ENCODE data around the gene PRAMEF27.
"Not testable (repeated sequence)": the region's sequence is repeated elsewhere in the genome, so short reads cannot be mapped to it uniquely, and the experiment has no call there.

Gene PRAMEF27

DNA sequence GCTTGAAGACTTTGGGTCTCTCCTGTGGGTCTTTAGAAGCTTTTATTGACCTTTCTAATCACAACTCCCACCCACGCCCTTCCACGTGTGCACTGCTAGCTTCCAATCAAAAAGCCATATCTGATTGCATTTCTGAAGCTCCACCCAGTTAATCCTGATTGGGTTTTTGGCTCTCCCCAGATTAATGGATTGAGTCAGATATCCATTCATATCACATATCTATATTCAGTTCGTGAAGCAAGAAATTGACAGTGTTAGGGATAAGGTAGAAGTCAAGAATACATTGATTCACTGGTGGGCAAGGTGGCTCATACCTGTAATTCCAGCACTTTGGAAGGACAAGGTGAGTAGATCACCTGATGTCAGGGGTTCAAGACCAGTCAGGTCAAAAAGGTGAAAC is at the start of gene PRAMEF27:
PRAMEF27 (minus strand) TSS at position 101 of the 400 bp plus-strand sequence. CDS start 2,916 bp downstream, outside the sequence.
- not testable (repeated sequence) for H3K4me3 ChIP-seq (ENCODE audit: low read depth, low read length); DNase-seq (ENCODE audit: low read depth)

DNA sequence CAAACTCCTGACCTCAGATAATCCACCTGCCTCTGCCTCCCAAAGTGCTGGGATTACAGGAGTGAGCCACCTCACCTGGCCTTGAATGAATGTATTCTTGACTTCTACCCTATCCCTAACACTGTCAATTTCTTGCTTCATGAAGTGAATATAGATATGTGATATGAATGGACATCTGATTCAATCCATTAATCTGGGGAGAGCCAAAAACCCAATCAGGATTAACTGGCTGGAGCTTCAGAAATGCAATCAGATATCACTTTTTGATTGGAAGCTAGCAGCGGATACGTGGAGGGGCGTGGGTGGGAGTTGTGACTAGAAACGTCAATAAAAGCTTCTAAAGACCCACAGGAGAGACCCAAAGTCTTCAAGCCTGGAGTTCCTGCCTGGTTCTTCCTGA is 14.1 kb upstream of the PRAMEF27 start, which contains the start of gene PRAMEF25:
PRAMEF25 (plus strand) TSS at position 301 of the 400 bp plus-strand sequence. CDS start 2,920 bp downstream, outside the sequence.
- not testable (repeated sequence) for DNase-seq (ENCODE audit: low read depth)

DNA sequence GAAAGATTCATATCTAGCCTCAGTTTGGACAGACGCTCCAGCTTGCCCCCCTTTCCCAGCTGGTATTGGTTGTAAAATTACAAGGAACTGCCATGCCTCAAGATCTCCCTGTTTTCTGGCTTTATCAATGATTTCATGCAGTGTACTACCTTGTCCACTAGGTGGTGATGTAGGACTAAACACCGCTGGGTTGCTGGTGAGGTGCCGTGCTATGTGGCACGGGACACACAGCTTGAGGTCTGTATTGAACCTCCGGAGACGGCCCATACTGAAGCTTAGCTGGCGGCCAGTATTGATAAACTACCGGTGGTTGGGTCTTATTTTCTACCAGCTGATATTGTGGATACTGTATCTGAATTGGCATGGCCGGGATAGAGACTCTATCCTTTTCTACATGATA is 36.5 kb downstream of the PRAMEF27 start:
- H3K4me3 ChIP-seq (ENCODE audit: low read depth, low read length); DNase-seq (ENCODE audit: low read depth): not testable (repeated sequence)

More for the DNA sequence above, 14.1 kb upstream of the PRAMEF27 start, which contains the start of gene PRAMEF25:
- H3K4me3 ChIP-seq (ENCODE audit: low read depth, low read length), result not testable (repeated sequence)

DNA sequence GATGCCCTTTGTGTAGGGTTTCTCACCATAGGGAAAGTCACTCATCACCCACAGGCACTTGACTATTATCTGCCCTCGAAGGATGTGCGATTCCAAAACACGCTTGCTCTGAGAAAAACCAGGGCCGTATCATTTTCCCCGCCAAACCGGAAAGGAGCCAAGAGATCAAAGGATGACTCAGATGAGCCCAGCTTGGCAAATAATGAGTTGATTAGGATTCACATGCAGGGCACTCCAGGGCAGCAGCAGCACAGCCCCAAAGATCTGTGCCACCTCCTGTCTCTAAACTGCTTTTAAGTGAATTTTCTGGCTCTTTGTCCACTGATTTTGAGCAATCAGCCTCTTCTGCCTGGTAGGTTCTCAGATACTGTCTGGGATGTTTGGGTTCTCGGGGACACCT is 44.4 kb downstream of the PRAMEF27 start:
- H3K4me3 ChIP-seq (ENCODE audit: low read depth, low read length); DNase-seq (ENCODE audit: low read depth): not testable (repeated sequence)

DNA sequence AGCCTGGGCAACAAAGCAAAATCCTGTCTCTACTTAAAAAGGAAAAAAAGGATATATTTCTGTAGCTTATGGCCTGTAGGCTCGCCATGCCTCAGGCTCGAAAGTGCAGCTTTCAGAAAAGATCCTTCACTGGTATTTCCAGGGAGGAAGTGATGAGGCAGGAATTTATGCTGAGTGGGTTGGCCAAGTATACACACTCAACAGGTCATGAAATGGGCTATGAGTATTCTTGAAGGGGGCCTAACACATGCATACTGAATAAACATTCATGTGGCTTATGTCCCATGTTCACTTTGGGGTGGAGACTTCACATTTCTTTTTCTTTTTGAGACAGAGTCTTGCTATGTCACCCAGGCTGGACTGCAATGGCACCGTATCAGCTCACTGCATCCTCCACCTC is 47.0 kb downstream of the PRAMEF27 start:
- not testable (repeated sequence) for H3K4me3 ChIP-seq (ENCODE audit: low read depth, low read length); DNase-seq (ENCODE audit: low read depth)

DNA sequence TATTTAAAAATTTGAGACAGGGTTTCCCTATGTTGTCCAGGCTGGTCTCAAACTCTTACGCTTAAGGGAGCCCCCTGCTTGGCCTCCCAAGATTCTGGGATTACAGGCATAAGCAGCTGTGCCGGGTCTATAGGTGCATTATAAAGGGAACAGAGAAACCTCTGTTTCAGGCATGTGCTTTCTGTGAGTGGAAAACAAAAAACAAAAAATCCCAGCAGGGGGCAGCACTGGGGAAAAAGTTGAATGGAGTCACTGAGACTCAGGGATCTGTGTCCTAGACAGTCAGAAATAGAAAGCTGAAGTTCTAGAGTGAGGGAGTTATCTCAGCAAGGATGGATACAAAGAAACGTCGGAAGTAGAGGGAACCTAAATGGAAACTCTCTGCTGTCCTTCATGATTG is 50.6 kb downstream of the PRAMEF27 start:
- not testable (repeated sequence) for DNase-seq (ENCODE audit: low read depth); H3K4me3 ChIP-seq (ENCODE audit: low read depth, low read length)
